Measurements from ENCODE around the gene OXA1L. TPM values are rescaled to one million over a fixed set of nuclear protein-coding genes. Genes with fewer than 3 reads are reported as not detected.
"Not testable (repeated sequence)": the region's sequence is repeated elsewhere in the genome, so short reads cannot be mapped to it uniquely, and the experiment has no call there.

The OXA1L gene
- total and polyA plus RNA-seq, 3 experiments from 2014 or later: 57.3 to 128 (median 126) TPM

GRCh38 chr14:22752422-22752821 is 14.1 kb upstream of the OXA1L start:
- H3K27me3 Mint-ChIP-seq: peaks cover 17 to 50% of the 10 kb centered on the region in 2 donors

GRCh38 chr14:22753586-22753985 is 12.9 kb upstream of the OXA1L start:
- Mint-ChIP-seq H3K36me3 (peaks cover 0 to 7% (median 0%) of the 10 kb centered on the region in 3 donors), H3K27ac (no peak overlapping the region), H3K4me1 (peaks cover 0 to 3% (median 0%) of the 10 kb centered on the region in 3 donors), H3K27me3 (peaks cover 15 to 39% of the 10 kb centered on the region in 2 donors), H3K9me3 (no peaks in the 10 kb centered on the region), H3K4me3 (no peak overlapping the region)
- Histone ChIP-seq H3K9me3 (ENCODE audit: low read length) (no peaks in the 10 kb centered on the region), H3K36me3 (ENCODE audit: insufficient read depth, low read length) (no peaks in the 10 kb centered on the region), H3K27me3 (ENCODE audit: insufficient read depth, low read length, poor library complexity, severe bottlenecking) (no peaks in the 10 kb centered on the region), H3K4me3 (ENCODE audit: low read length) (no peak overlapping the region), H3K27ac (ENCODE audit: low read depth, low read length) (no peak overlapping the region), H3K4me1 (ENCODE audit: insufficient read depth, low read length) (no peaks in the 10 kb centered on the region)
- DNase-seq: no peak
- ChIA-PET POLR2A (no interaction called here), CTCF (no interaction called here)

More at GRCh38 chr14:22752422-22752821, 14.1 kb upstream of the OXA1L start:
- Histone ChIP-seq H3K4me3 (ENCODE audit: low read length) (no peak overlapping the region), H3K27me3 (ENCODE audit: insufficient read depth, low read length, poor library complexity, severe bottlenecking) (no peaks in the 10 kb centered on the region), H3K27ac (ENCODE audit: low read depth, low read length) (no peak overlapping the region), H3K9me3 (ENCODE audit: low read length) (no peaks in the 10 kb centered on the region), H3K36me3 (ENCODE audit: insufficient read depth, low read length) (no peaks in the 10 kb centered on the region), H3K4me1 (ENCODE audit: insufficient read depth, low read length) (no peaks in the 10 kb centered on the region)
- no peak overlapping the region for H3K4me3 Mint-ChIP-seq
- ChIA-PET CTCF (no interaction called here), POLR2A (interaction anchor here (0.6 kb wide), 1 partner anchor 313 kb away, joined by 3 read pairs; no protein-coding TSS in a partner anchor)
- peaks cover 0 to 1% (median 0%) of the 10 kb centered on the region in 5 donors for H3K9me3 Mint-ChIP-seq
- peaks cover 0 to 4% (median 0%) of the 10 kb centered on the region in 3 donors for H3K4me1 Mint-ChIP-seq
- H3K27ac Mint-ChIP-seq: no peak overlapping the region
- no peaks in the 10 kb centered on the region for H3K36me3 Mint-ChIP-seq
- DNase-seq: no peak

- DNase-seq; H3K36me3 ChIP-seq (ENCODE audit: insufficient read depth, low read length); H3K4me3 Mint-ChIP-seq; H3K9me3 ChIP-seq (ENCODE audit: low read length); H3K4me3 ChIP-seq (ENCODE audit: low read length); H3K4me1 Mint-ChIP-seq; H3K4me1 ChIP-seq (ENCODE audit: insufficient read depth, low read length); H3K27ac ChIP-seq (ENCODE audit: low read depth, low read length); CTCF ChIA-PET; H3K27me3 ChIP-seq (ENCODE audit: insufficient read depth, low read length, poor library complexity, severe bottlenecking); H3K27ac Mint-ChIP-seq; POLR2A ChIA-PET: not testable (repeated sequence)
- Mint-ChIP-seq H3K9me3 (peaks cover 4 to 18% (median 7%) of the 10 kb centered on the region in 5 donors), H3K36me3 (peaks cover 0 to 30% (median 6%) of the 10 kb centered on the region in 3 donors), H3K27me3 (peaks cover under 1 to 10% of the 10 kb centered on the region in 2 donors)
Measured at GRCh38 chr14:22757972-22758650, 8.4 kb upstream of the OXA1L start.

- Histone ChIP-seq H3K4me3 (ENCODE audit: low read length) (no peak overlapping the region), H3K9me3 (ENCODE audit: low read length) (no peaks in the 10 kb centered on the region), H3K4me1 (ENCODE audit: insufficient read depth, low read length) (peaks cover 5% of the 10 kb centered on the region), H3K36me3 (ENCODE audit: insufficient read depth, low read length) (no peaks in the 10 kb centered on the region), H3K27me3 (ENCODE audit: insufficient read depth, low read length, poor library complexity, severe bottlenecking) (no peaks in the 10 kb centered on the region), H3K27ac (ENCODE audit: low read depth, low read length) (no peak overlapping the region)
- H3K4me3 Mint-ChIP-seq: peak overlapping the region in 1 of 7 donors; percentile 62
- peaks cover 0 to 35% (median 10%) of the 10 kb centered on the region in 3 donors for H3K36me3 Mint-ChIP-seq
- H3K27ac Mint-ChIP-seq: peak overlapping the region in 1 of 8 donors; percentile 31
- peaks cover 0 to 1% of the 10 kb centered on the region in 2 donors for H3K27me3 Mint-ChIP-seq
- H3K9me3 Mint-ChIP-seq: peaks cover 4 to 18% (median 7%) of the 10 kb centered on the region in 5 donors
- CTCF ChIA-PET: no interaction called here
- DNase-seq: no peak
- peaks cover 14 to 16% (median 14%) of the 10 kb centered on the region in 3 donors for H3K4me1 Mint-ChIP-seq
- POLR2A ChIA-PET: interaction anchor here (0.6 kb wide), 1 partner anchor 193 kb away, joined by 7 read pairs; no protein-coding TSS in a partner anchor
Measured at GRCh38 chr14:22761734-22762133, 4.8 kb upstream of the OXA1L start.

GRCh38 chr14:22764382-22764781 is 2.1 kb upstream of the OXA1L start:
- H3K4me3 Mint-ChIP-seq: no peak overlapping the region
- no peak overlapping the region for H3K27ac Mint-ChIP-seq
- peaks cover 32 to 38% (median 36%) of the 10 kb centered on the region in 3 donors for H3K4me1 Mint-ChIP-seq
- Histone ChIP-seq H3K4me1 (ENCODE audit: insufficient read depth, low read length) (peaks cover 21% of the 10 kb centered on the region), H3K27ac (ENCODE audit: low read depth, low read length) (no peak overlapping the region), H3K4me3 (ENCODE audit: low read length) (no peak overlapping the region), H3K9me3 (ENCODE audit: low read length) (no peaks in the 10 kb centered on the region), H3K27me3 (ENCODE audit: insufficient read depth, low read length, poor library complexity, severe bottlenecking) (no peaks in the 10 kb centered on the region), H3K36me3 (ENCODE audit: insufficient read depth, low read length) (peaks cover 4% of the 10 kb centered on the region)
- H3K36me3 Mint-ChIP-seq: peaks cover 3 to 29% (median 29%) of the 10 kb centered on the region in 3 donors
- H3K27me3 Mint-ChIP-seq: peaks cover 0 to 1% of the 10 kb centered on the region in 2 donors
- ChIA-PET CTCF (interaction anchor here (0.9 to 1.5 kb wide), 2 partner anchors 51 to 193 kb away, joined by 3 read pairs; no protein-coding TSS in a partner anchor), POLR2A (interaction anchor here (0.7 kb wide), 1 partner anchor 17 kb away, joined by 4 read pairs; no protein-coding TSS in a partner anchor)
- H3K9me3 Mint-ChIP-seq: peaks cover 4 to 18% (median 7%) of the 10 kb centered on the region in 5 donors
- no peak for DNase-seq

GRCh38 chr14:22767323-22767589 is 768 bp downstream of the OXA1L start:
- H3K9me3 Mint-ChIP-seq: peaks cover 0 to 4% (median 0%) of the 10 kb centered on the region in 5 donors
- Histone ChIP-seq H3K4me3 (ENCODE audit: low read length) (peak overlapping the region; percentile 71), H3K4me1 (ENCODE audit: insufficient read depth, low read length) (peaks cover 21% of the 10 kb centered on the region), H3K27ac (ENCODE audit: low read depth, low read length) (peak overlapping the region; percentile 77), H3K27me3 (ENCODE audit: insufficient read depth, low read length, poor library complexity, severe bottlenecking) (no peaks in the 10 kb centered on the region), H3K36me3 (ENCODE audit: insufficient read depth, low read length) (peaks cover 27% of the 10 kb centered on the region), H3K9me3 (ENCODE audit: low read length) (no peaks in the 10 kb centered on the region)
- peaks cover 32 to 40% (median 39%) of the 10 kb centered on the region in 3 donors for H3K4me1 Mint-ChIP-seq
- peaks cover 0 to 1% of the 10 kb centered on the region in 2 donors for H3K27me3 Mint-ChIP-seq
- H3K27ac Mint-ChIP-seq: peak overlapping the region; percentile 81 to 99 (median 98)
- DNase-seq: no peak
- CTCF ChIA-PET: interaction anchor here (1.2 to 1.9 kb wide), 3 partner anchors 85 to 211 kb away, joined by 3 to 12 read pairs (median 6); no protein-coding TSS in a partner anchor
- POLR2A ChIA-PET: interaction anchor here (1.0 to 1.7 kb wide), 5 partner anchors 168 to 1256 kb away, joined by 3 to 11 read pairs (median 5); partner anchors contain the start of genes DAD1 and METTL3
- peaks cover 18 to 50% (median 21%) of the 10 kb centered on the region in 3 donors for H3K36me3 Mint-ChIP-seq
- peak overlapping the region; percentile 92 to 98 (median 96) for H3K4me3 Mint-ChIP-seq

- ChIA-PET POLR2A (no interaction called here), CTCF (no interaction called here)
- no peak for DNase-seq
- H3K9me3 Mint-ChIP-seq: no peaks in the 10 kb centered on the region
- H3K4me1 Mint-ChIP-seq: peaks cover 30 to 40% (median 39%) of the 10 kb centered on the region in 3 donors
- H3K27me3 Mint-ChIP-seq: peaks cover 0 to 1% of the 10 kb centered on the region in 2 donors
- Histone ChIP-seq H3K27me3 (ENCODE audit: insufficient read depth, low read length, poor library complexity, severe bottlenecking) (no peaks in the 10 kb centered on the region), H3K27ac (ENCODE audit: low read depth, low read length) (no peak overlapping the region), H3K9me3 (ENCODE audit: low read length) (no peaks in the 10 kb centered on the region), H3K4me3 (ENCODE audit: low read length) (no peak overlapping the region), H3K36me3 (ENCODE audit: insufficient read depth, low read length) (peaks cover 35% of the 10 kb centered on the region), H3K4me1 (ENCODE audit: insufficient read depth, low read length) (peaks cover 21% of the 10 kb centered on the region)
- H3K4me3 Mint-ChIP-seq: peak overlapping the region in 3 of 7 donors; percentile 28 to 95 (median 44)
- peak overlapping the region in 4 of 8 donors; percentile 47 to 85 (median 72) for H3K27ac Mint-ChIP-seq
- H3K36me3 Mint-ChIP-seq: peaks cover 14 to 64% (median 21%) of the 10 kb centered on the region in 3 donors
Measured at GRCh38 chr14:22768947-22769346, 2.5 kb downstream of the OXA1L start.

GRCh38 chr14:22769369-22769768 is 2.9 kb downstream of the OXA1L start:
- peaks cover 0 to 1% of the 10 kb centered on the region in 2 donors for H3K27me3 Mint-ChIP-seq
- POLR2A ChIA-PET: no interaction called here
- peaks cover 30 to 40% (median 39%) of the 10 kb centered on the region in 3 donors for H3K4me1 Mint-ChIP-seq
- H3K4me3 Mint-ChIP-seq: peak overlapping the region in 2 of 7 donors; percentile 44 to 83
- Histone ChIP-seq H3K36me3 (ENCODE audit: insufficient read depth, low read length) (peaks cover 35% of the 10 kb centered on the region), H3K9me3 (ENCODE audit: low read length) (no peaks in the 10 kb centered on the region), H3K27me3 (ENCODE audit: insufficient read depth, low read length, poor library complexity, severe bottlenecking) (no peaks in the 10 kb centered on the region), H3K4me3 (ENCODE audit: low read length) (no peak overlapping the region), H3K4me1 (ENCODE audit: insufficient read depth, low read length) (peaks cover 21% of the 10 kb centered on the region), H3K27ac (ENCODE audit: low read depth, low read length) (no peak overlapping the region)
- no peak for DNase-seq
- no peaks in the 10 kb centered on the region for H3K9me3 Mint-ChIP-seq
- peaks cover 14 to 66% (median 21%) of the 10 kb centered on the region in 3 donors for H3K36me3 Mint-ChIP-seq
- peak overlapping the region in 5 of 8 donors; percentile 30 to 85 (median 61) for H3K27ac Mint-ChIP-seq
- CTCF ChIA-PET: no interaction called here

Measured in CD8-positive, alpha-beta memory T cell (primary cell).